Posterior vena cava (tissue), 2 donors: ENCODE results near the gene TCEAL1. TPM values are rescaled to one million over a fixed set of nuclear protein-coding genes. Genes with fewer than 3 reads are reported as not detected.
"Not testable (repeated sequence)": the region's sequence is repeated elsewhere in the genome, so short reads cannot be mapped to it uniquely, and the experiment has no call there.

Experiments
- DNase-seq: peaks from one replicate; pipeline ENCODE4 v3.0.0-alpha.2; 2020; ENCODE audit warnings: low spot score
- intact Hi-C, 2 donors: fragments of 100-400 bp; cut with DNase I; formaldehyde crosslinking; loops; one replicate each; pipeline versions ENCODE4 v1.14.1 to v1.14.2; 2022 to 2023
- total RNA-seq, 2 donors: library from RNA; stranded (reverse); fragmentation: NEBNext Ultra II Directional; extraction: Animal tissue kit (Norgen Biotek cat#: 25700); gene quantifications; one replicate each; pipeline ENCODE4 v1.2.1, GENCODE V29; 2021
- donor health status: DM: yes; HTN: yes; CAD: no.
- donor health status: DM: yes; HTN: yes; CAD: no.

TCEAL1 gene
- total RNA-seq, 2 donors from 2014 or later = 90.0 to 120 TPM

GRCh38 chrX:103629318-103630170 is 769 bp downstream of the TCEAL1 start:
- intact Hi-C loops = loop anchor here in 1 of 2 donors (5.0 kb wide), 1 partner anchor 53 kb away; no protein-coding TSS in a partner anchor
- DNase-seq = peak; percentile 88

GRCh38 chrX:103630171-103630511 is 1.4 kb downstream of the TCEAL1 start:
- DNase-seq = no peak
- intact Hi-C loops = loop anchor here in 1 of 2 donors (5.0 kb wide), 1 partner anchor 52 kb away; no protein-coding TSS in a partner anchor

- intact Hi-C loops = loop anchor here in 1 of 2 donors (5.0 kb wide), 1 partner anchor 51 kb away; no protein-coding TSS in a partner anchor
- DNase-seq = no peak
Measured at GRCh38 chrX:103631145-103631544, 2.4 kb downstream of the TCEAL1 start.

GRCh38 chrX:103635436-103635835 is 6.7 kb downstream of the TCEAL1 start:
- intact Hi-C loops = no loop called here
- DNase-seq = no peak

GRCh38 chrX:103637604-103638338 is 9.0 kb downstream of the TCEAL1 start:
- no peak for DNase-seq
- intact Hi-C loops = no loop called here

- DNase-seq, intact Hi-C loops: not testable (repeated sequence)
Measured at GRCh38 chrX:103638479-103639346, 9.9 kb downstream of the TCEAL1 start.

GRCh38 chrX:103640401-103641155 is 11.8 kb downstream of the TCEAL1 start:
- DNase-seq = no peak
- intact Hi-C loops = no loop called here

- intact Hi-C loops = no loop called here
- no peak for DNase-seq
Measured at GRCh38 chrX:103644125-103644524, 15.3 kb downstream of the TCEAL1 start.

GRCh38 chrX:103647630-103648029 is 18.9 kb downstream of the TCEAL1 start:
- intact Hi-C loops = no loop called here
- no peak for DNase-seq

GRCh38 chrX:103651151-103651773 is 22.5 kb downstream of the TCEAL1 start:
- intact Hi-C loops = no loop called here
- DNase-seq = no peak

GRCh38 chrX:103655230-103656000 is 26.6 kb downstream of the TCEAL1 start:
- intact Hi-C loops, DNase-seq: not testable (repeated sequence)

- intact Hi-C loops = no loop called here
- no peak for DNase-seq
Measured at GRCh38 chrX:103656617-103657016, 27.8 kb downstream of the TCEAL1 start.

- intact Hi-C loops = not testable (repeated sequence)
Measured at GRCh38 chrX:103657066-103657465, 28.3 kb downstream of the TCEAL1 start.

GRCh38 chrX:103658681-103659433 is 30.1 kb downstream of the TCEAL1 start:
- DNase-seq = no peak
- intact Hi-C loops = no loop called here

More at GRCh38 chrX:103657066-103657465, 28.3 kb downstream of the TCEAL1 start:
- not testable (repeated sequence) for DNase-seq

GRCh38 chrX:103659460-103659859 is 30.7 kb downstream of the TCEAL1 start:
- intact Hi-C loops, DNase-seq: not testable (repeated sequence)

- intact Hi-C loops = no loop called here
- no peak for DNase-seq
Measured at GRCh38 chrX:103663981-103664762, 35.4 kb downstream of the TCEAL1 start.
